Esophagus (tissue), 2 donors: ENCODE measurements around the gene KIF1A. TPM values are rescaled to one million over a fixed set of nuclear protein-coding genes. Genes with fewer than 3 reads are reported as not detected.

Experiments
- H3K27ac ChIP-seq, 2 donors: one replicate each; pipeline ENCODE4 v1.5.1; 2013; ENCODE audit warnings: low read depth in 2 of 2, mild to moderate bottlenecking in 2 of 2, inconsistent platforms in 1 of 2, low read length in 1 of 2, moderate library complexity in 1 of 2
- H3K27me3 ChIP-seq, 2 donors: one replicate each; pipeline ENCODE4 v1.6.1; 2013; ENCODE audit warnings: low read length in 2 of 2, control low read depth in 1 of 2, mild to moderate bottlenecking in 1 of 2; ENCODE audit not compliant: insufficient read depth in 2 of 2, control insufficient read depth in 1 of 2
- H3K36me3 ChIP-seq, 2 donors: one replicate each; pipeline ENCODE4 v1.6.1; 2013; ENCODE audit warnings: low read length in 1 of 2; ENCODE audit not compliant: control insufficient read depth in 2 of 2, insufficient read depth in 2 of 2
- H3K4me1 ChIP-seq, 2 donors: one replicate each; pipeline ENCODE4 v1.6.1; 2013; ENCODE audit warnings: low read length in 1 of 2; ENCODE audit not compliant: control insufficient read depth in 2 of 2, insufficient read depth in 2 of 2
- H3K4me3 ChIP-seq, 2 donors: one replicate each; pipeline ENCODE4 v1.5.1; 2013; ENCODE audit warnings: low read length in 2 of 2, mild to moderate bottlenecking in 2 of 2, low read depth in 1 of 2, moderate library complexity in 1 of 2
- H3K9me3 ChIP-seq, 2 donors: one replicate each; pipeline ENCODE4 v1.6.1; 2013; ENCODE audit warnings: mild to moderate bottlenecking in 2 of 2, low read depth in 1 of 2, low read length in 1 of 2, moderate library complexity in 1 of 2; ENCODE audit not compliant: control insufficient read depth in 2 of 2, insufficient read depth in 1 of 2
- WGBS, 2 donors: extraction: QIAGEN DNeasy Blood & Tissue Kit; methylation state at CpG; one replicate each; pipeline ENCODE4 v1.1.7; 2013; 5-methylcytosine and 5-hydroxymethylcytosine counted together
- polyA plus RNA-seq, 2 donors: library from polyadenylated mRNA; stranded (reverse); fragments of 200-250 nt; gene quantifications; one replicate each; pipeline ENCODE4 v1.2.3, GENCODE V29; 2013
- donor health status: healthy with polysubstance abuse.
- donor health status: Bipolar disorder and iron deficiency.

KIF1A gene
- polyA plus RNA-seq, 2 donors = 0.04 to 0.06 TPM

GRCh38 chr2:240731178-240731545 lies 88.9 kb downstream of the KIF1A start:
- no peak overlapping the region for H3K4me3 ChIP-seq
- no peaks in the 10 kb centered on the region for H3K4me1 ChIP-seq
- no peaks in the 10 kb centered on the region for H3K36me3 ChIP-seq
- H3K9me3 ChIP-seq = no peaks in the 10 kb centered on the region
- no peak overlapping the region for H3K27ac ChIP-seq
- 26 to 27% methylated on average over 9 of the region's 9 CpGs for WGBS, 2 donors
- H3K27me3 ChIP-seq = peaks cover 0 to 3% of the 10 kb centered on the region in 2 donors

GRCh38 chr2:240730501-240731177 lies 89.4 kb downstream of the KIF1A start:
- Histone ChIP-seq H3K27ac (no peak overlapping the region), H3K9me3 (no peaks in the 10 kb centered on the region), H3K4me3 (no peak overlapping the region), H3K4me1 (no peaks in the 10 kb centered on the region), H3K27me3 (peaks cover 0 to 3% of the 10 kb centered on the region in 2 donors), H3K36me3 (no peaks in the 10 kb centered on the region)
- WGBS, 2 donors = 76 to 80% methylated on average over 10 of the region's 10 CpGs

DNA sequence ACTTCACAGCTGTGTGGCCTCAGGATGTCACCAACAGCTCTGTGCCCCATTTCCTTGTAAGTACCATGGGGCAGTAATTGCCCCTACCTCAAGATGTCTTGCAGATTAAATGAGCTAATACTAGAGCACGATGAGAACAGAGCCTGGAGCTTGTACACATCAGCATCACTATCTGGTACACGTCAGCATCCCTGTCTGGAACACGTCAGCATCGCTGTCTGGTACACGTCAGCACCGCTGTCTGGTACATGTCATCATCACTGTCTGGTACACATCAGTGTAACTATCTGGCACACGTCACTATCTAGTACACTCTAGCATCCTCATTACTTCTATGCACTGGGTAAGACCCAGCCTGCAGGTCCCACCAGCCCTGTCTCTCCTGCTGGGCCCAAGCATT lies 91.2 kb downstream of the KIF1A start:
- Histone ChIP-seq H3K27me3 (peaks cover 0 to 3% of the 10 kb centered on the region in 2 donors), H3K27ac (no peak overlapping the region), H3K36me3 (no peaks in the 10 kb centered on the region), H3K9me3 (no peaks in the 10 kb centered on the region), H3K4me3 (no peak overlapping the region), H3K4me1 (no peaks in the 10 kb centered on the region)
- 78 to 79% methylated on average over 7 of the region's 7 CpGs for WGBS, 2 donors

GRCh38 chr2:240728361-240728760 lies 91.7 kb downstream of the KIF1A start:
- peaks cover 0 to 3% of the 10 kb centered on the region in 2 donors for H3K27me3 ChIP-seq
- no peaks in the 10 kb centered on the region for H3K9me3 ChIP-seq
- H3K36me3 ChIP-seq = no peaks in the 10 kb centered on the region
- no peaks in the 10 kb centered on the region for H3K4me1 ChIP-seq
- no peak overlapping the region for H3K4me3 ChIP-seq
- H3K27ac ChIP-seq = no peak overlapping the region
- WGBS, 2 donors = 87 to 90% methylated on average over 10 of the region's 10 CpGs

- 85 to 88% methylated on average over 15 of the region's 15 CpGs for WGBS, 2 donors
- H3K27ac ChIP-seq = no peak overlapping the region
- H3K36me3 ChIP-seq = no peaks in the 10 kb centered on the region
- H3K27me3 ChIP-seq = peaks cover 0 to 3% of the 10 kb centered on the region in 2 donors
- H3K9me3 ChIP-seq = no peaks in the 10 kb centered on the region
- no peak overlapping the region for H3K4me3 ChIP-seq
- H3K4me1 ChIP-seq = no peaks in the 10 kb centered on the region
These were observed 92.1 kb downstream of the KIF1A start for GRCh38 chr2:240727913-240728312.

- no peak overlapping the region for H3K4me3 ChIP-seq
- no peaks in the 10 kb centered on the region for H3K9me3 ChIP-seq
- no peaks in the 10 kb centered on the region for H3K4me1 ChIP-seq
- 78 to 84% methylated on average over 14 of the region's 14 CpGs for WGBS, 2 donors
- H3K36me3 ChIP-seq = no peaks in the 10 kb centered on the region
- peaks cover 0 to 3% of the 10 kb centered on the region in 2 donors for H3K27me3 ChIP-seq
- H3K27ac ChIP-seq = no peak overlapping the region
These were observed 92.6 kb downstream of the KIF1A start for GRCh38 chr2:240727439-240727838.

DNA sequence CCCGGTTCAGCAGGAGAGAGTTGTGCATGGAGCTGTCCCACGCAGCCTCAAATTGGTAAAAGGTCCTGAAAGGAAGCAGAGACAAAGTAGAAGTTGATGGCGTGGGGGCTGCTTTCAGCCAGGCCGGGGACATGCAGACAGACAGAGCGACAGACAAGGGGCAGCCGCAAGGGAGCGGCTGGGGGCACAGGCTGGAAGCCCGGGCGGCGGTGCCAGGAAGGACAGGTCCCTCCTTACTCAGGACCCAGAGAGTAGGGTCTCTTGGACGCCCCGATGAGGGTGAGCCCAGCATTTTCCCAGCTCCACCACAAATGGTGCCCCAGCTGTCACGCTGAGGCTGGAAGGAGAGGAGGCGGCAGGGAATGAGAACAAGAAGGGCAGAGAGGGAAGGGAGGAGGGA lies 93.1 kb downstream of the KIF1A start:
- H3K27ac ChIP-seq = no peak overlapping the region
- H3K36me3 ChIP-seq = no peaks in the 10 kb centered on the region
- H3K4me1 ChIP-seq = no peaks in the 10 kb centered on the region
- H3K27me3 ChIP-seq = peaks cover 0 to 3% of the 10 kb centered on the region in 2 donors
- H3K9me3 ChIP-seq = no peaks in the 10 kb centered on the region
- no peak overlapping the region for H3K4me3 ChIP-seq
- WGBS, 2 donors = 84 to 85% methylated on average over 14 of the region's 14 CpGs

- no peaks in the 10 kb centered on the region for H3K9me3 ChIP-seq
- no peaks in the 10 kb centered on the region for H3K4me1 ChIP-seq
- H3K4me3 ChIP-seq = no peak overlapping the region
- H3K27ac ChIP-seq = no peak overlapping the region
- WGBS, 2 donors = 78 to 80% methylated on average over 6 to 7 of the region's 7 CpGs
- no peaks in the 10 kb centered on the region for H3K27me3 ChIP-seq
- H3K36me3 ChIP-seq = no peaks in the 10 kb centered on the region
These were observed 94.3 kb downstream of the KIF1A start for GRCh38 chr2:240725671-240726070.

DNA sequence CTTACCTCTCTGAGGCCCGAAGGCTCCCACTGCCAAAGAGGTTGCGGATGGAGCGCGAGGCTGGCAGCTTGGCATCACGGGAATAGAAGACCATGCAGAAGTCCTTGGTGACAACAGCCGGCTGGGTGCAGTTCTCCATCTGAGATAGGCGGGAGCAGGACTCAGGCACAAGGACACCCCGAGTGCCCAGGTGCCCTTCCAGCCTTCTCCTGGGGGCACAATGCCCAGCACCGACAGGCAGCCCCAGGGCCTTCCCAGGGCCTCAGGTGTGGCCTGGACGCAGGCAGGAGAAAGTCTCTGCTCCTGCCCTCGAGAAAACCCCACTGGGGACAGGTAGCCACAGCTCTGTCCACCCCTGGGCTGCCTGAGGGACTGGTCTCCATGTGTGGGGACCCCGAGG lies 94.8 kb downstream of the KIF1A start:
- Histone ChIP-seq H3K4me1 (no peaks in the 10 kb centered on the region), H3K27ac (no peak overlapping the region), H3K4me3 (no peak overlapping the region), H3K27me3 (no peaks in the 10 kb centered on the region), H3K9me3 (no peaks in the 10 kb centered on the region), H3K36me3 (no peaks in the 10 kb centered on the region)
- 86 to 87% methylated on average over 12 of the region's 12 CpGs for WGBS, 2 donors

GRCh38 chr2:240724431-240724830 lies 95.6 kb downstream of the KIF1A start:
- H3K4me3 ChIP-seq = no peak overlapping the region
- H3K4me1 ChIP-seq = no peaks in the 10 kb centered on the region
- 86 to 95% methylated on average over 9 to 10 of the region's 10 CpGs for whole genome bisulfite sequencing, 2 donors
- H3K9me3 ChIP-seq = no peaks in the 10 kb centered on the region
- H3K27me3 ChIP-seq = no peaks in the 10 kb centered on the region
- no peaks in the 10 kb centered on the region for H3K36me3 ChIP-seq
- no peak overlapping the region for H3K27ac ChIP-seq
